Thoracic aorta (tissue), 2 donors: Measurements from ENCODE around the gene PPEF1. TPM values are rescaled to one million over a fixed set of nuclear protein-coding genes. Genes with fewer than 3 reads are reported as not detected.

Experiments used
- ATAC-seq: fragments of 150-250 bp; one replicate; pipeline ENCODE4 v1.8.0; 2017; ENCODE audit warnings: low read depth; ENCODE audit not compliant: insufficient number of reproducible peaks, low FRiP score
- DNase-seq: peaks from one replicate; pipeline ENCODE4 v3.0.0-alpha.2; 2020; ENCODE audit warnings: low spot score
- H3K27ac ChIP-seq, 2 donors: fragments of 200-600 bp; sonication (generic); 1 replicate in 1 of 2; 2 replicates in 1 of 2; pipeline ENCODE4 v1.5.1; 2016; ENCODE audit warnings: mild to moderate bottlenecking in 2 of 2, moderate library complexity in 2 of 2
- H3K27me3 ChIP-seq: fragments of 200-600 bp; sonication (generic); replicated peaks from 2 replicates; pipeline ENCODE4 v1.6.0; 2016; ENCODE audit warnings: mild to moderate bottlenecking; ENCODE audit not compliant: insufficient read depth
- H3K36me3 ChIP-seq: fragments of 200-600 bp; sonication (generic); one replicate; pipeline ENCODE4 v1.5.1; 2016
- H3K4me1 ChIP-seq, 2 donors: fragments of 200-600 bp; sonication (generic); 1 replicate in 1 of 2; 2 replicates in 1 of 2; pipeline versions ENCODE4 v1.5.1 to v1.6.0; 2016; ENCODE audit warnings: low read depth in 2 of 2, mild to moderate bottlenecking in 1 of 2; ENCODE audit not compliant: control insufficient read depth in 1 of 2
- H3K4me3 ChIP-seq: fragments of 200-600 bp; sonication (generic); 2 replicates; pipeline ENCODE4 v1.5.1; 2016; ENCODE audit warnings: mild to moderate bottlenecking
- H3K9me3 ChIP-seq: fragments of 200-600 bp; sonication (generic); 2 replicates; pipeline ENCODE4 v1.5.1; 2016
- total RNA-seq, 2 donors: library from RNA; depleted of rRNA; stranded (reverse); fragments of >200 nt; gene quantifications; one replicate each; pipeline versions ENCODE4 v1.1.0 to v1.2.3, GENCODE V29; 2016
- TF ChIP-seq, protein P1 (sequence below): fragments of 200-600 bp; sonication (generic); IDR thresholded peaks from one replicate; pipeline ENCODE4 v1.5.1; 2019; ENCODE audit warnings: antibody characterized with exemption

The PPEF1 gene
- total RNA-seq, 2 donors from 2014 or later: not detected

DNA sequence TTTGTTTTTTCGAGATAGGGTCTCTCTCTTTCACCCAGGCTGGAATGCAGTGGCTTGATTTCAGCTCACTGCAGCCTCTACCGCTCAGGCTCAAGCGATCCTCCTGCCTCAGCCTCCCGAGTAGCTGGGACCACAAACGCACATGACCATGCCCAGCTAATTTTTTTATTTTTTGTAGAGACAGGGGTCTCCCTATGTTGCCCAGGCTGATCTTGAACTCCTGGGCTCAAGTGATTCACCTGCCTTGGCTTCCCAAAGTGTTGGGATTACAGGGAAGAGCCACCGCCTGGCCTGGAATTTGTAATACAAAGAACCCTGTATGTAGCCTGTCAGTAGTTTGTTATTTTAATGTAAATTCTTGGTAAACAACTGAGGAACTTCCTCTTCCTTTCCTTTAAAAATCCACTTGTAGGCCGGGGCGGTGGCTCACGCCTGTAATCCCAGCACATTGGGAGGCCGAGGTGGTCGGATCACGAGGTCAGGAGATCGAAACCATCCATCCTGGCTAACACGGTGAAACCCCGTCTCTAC is 157.0 kb downstream of the PPEF1 start:
- no peak for DNase-seq
- TF ChIP-seq, protein P1, sequence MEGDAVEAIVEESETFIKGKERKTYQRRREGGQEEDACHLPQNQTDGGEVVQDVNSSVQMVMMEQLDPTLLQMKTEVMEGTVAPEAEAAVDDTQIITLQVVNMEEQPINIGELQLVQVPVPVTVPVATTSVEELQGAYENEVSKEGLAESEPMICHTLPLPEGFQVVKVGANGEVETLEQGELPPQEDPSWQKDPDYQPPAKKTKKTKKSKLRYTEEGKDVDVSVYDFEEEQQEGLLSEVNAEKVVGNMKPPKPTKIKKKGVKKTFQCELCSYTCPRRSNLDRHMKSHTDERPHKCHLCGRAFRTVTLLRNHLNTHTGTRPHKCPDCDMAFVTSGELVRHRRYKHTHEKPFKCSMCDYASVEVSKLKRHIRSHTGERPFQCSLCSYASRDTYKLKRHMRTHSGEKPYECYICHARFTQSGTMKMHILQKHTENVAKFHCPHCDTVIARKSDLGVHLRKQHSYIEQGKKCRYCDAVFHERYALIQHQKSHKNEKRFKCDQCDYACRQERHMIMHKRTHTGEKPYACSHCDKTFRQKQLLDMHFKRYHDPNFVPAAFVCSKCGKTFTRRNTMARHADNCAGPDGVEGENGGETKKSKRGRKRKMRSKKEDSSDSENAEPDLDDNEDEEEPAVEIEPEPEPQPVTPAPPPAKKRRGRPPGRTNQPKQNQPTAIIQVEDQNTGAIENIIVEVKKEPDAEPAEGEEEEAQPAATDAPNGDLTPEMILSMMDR: no peak

DNA sequence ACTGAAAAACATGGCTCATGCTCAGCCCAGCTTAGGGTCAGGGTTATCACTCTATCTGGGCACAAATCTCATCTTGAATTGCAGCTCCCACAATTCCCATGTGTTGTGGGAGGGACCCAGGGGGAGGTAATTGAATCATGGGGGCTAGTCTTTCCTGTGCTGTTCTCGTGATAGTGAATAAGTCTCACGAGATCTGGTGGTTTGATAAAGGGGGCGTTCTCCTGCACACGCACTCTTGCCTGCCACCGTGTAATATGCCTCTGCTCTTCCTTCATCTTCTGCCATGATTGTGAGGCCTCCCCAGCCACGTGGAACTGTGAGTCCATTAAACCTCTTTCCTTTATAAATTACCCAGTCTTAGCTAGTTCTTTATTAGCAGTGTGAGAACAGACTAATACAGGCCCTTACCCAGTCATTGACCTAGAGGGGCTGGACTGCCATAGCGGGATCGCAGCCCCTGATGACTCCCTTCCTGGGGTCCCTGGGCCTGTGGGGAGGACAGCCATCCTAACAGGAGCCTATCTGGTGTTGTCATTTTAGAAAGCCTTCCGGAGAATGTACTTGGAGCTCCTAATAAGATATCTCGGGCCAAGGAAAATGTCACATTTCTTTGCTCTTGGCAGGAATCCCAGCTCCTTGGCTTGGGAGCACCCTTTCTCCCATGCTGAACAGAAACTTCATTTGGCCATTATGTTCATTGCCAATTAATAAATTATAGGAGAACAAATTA is 163.9 kb downstream of the PPEF1 start:
- Histone ChIP-seq H3K36me3 (no peaks in the 10 kb centered on the region), H3K4me3 (no peak overlapping the region), H3K27me3 (no peaks in the 10 kb centered on the region), H3K4me1 (peaks cover 11 to 39% of the 10 kb centered on the region in 2 donors), H3K27ac (peak overlapping the region; percentile 84 to 94), H3K9me3 (no peaks in the 10 kb centered on the region)
- ATAC-seq: no peak
- DNase-seq: no peak
- TF ChIP-seq, protein P1: no peak

More for the DNA sequence above, 157.0 kb downstream of the PPEF1 start:
- Histone ChIP-seq H3K9me3 (no peaks in the 10 kb centered on the region), H3K27ac (no peak overlapping the region), H3K4me1 (no peaks in the 10 kb centered on the region), H3K4me3 (no peak overlapping the region), H3K36me3 (no peaks in the 10 kb centered on the region), H3K27me3 (no peaks in the 10 kb centered on the region)
- no peak for ATAC-seq

GRCh38 chrX:18871970-18872369 is 164.5 kb downstream of the PPEF1 start:
- peak overlapping the region; percentile 84 to 94 for H3K27ac ChIP-seq
- no peak for DNase-seq

DNA sequence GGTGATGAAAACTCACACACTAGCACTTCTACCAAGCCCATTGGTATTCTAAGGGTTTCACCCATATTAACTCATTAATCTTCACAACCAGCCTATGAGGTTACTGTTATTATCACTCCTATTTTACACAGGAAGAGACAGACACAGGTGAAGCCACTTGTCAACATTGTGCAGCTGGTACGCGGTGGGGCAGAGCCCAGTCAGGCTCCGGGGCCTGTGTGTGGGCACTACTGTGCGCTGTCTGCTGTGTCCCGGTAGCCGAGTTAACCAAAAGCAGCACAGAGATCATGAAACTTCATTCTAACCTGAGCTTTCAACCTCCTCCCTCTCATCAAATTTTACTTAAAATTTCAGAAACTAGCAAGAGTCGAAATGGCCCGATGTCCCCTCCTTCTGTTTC is 165.2 kb downstream of the PPEF1 start:
- Histone ChIP-seq H3K36me3 (no peaks in the 10 kb centered on the region), H3K4me1 (peaks cover 11 to 39% of the 10 kb centered on the region in 2 donors), H3K9me3 (no peaks in the 10 kb centered on the region), H3K4me3 (no peak overlapping the region), H3K27me3 (no peaks in the 10 kb centered on the region), H3K27ac (peak overlapping the region; percentile 84 to 94)
- TF ChIP-seq, protein P1: no peak
- ATAC-seq (no peak), DNase-seq (no peak)

More at GRCh38 chrX:18871970-18872369, 164.5 kb downstream of the PPEF1 start:
- Histone ChIP-seq H3K4me1 (peaks cover 11 to 39% of the 10 kb centered on the region in 2 donors), H3K36me3 (no peaks in the 10 kb centered on the region), H3K27me3 (no peaks in the 10 kb centered on the region), H3K4me3 (no peak overlapping the region), H3K9me3 (no peaks in the 10 kb centered on the region)
- no peak for ATAC-seq
- TF ChIP-seq, protein P1: no peak

DNA sequence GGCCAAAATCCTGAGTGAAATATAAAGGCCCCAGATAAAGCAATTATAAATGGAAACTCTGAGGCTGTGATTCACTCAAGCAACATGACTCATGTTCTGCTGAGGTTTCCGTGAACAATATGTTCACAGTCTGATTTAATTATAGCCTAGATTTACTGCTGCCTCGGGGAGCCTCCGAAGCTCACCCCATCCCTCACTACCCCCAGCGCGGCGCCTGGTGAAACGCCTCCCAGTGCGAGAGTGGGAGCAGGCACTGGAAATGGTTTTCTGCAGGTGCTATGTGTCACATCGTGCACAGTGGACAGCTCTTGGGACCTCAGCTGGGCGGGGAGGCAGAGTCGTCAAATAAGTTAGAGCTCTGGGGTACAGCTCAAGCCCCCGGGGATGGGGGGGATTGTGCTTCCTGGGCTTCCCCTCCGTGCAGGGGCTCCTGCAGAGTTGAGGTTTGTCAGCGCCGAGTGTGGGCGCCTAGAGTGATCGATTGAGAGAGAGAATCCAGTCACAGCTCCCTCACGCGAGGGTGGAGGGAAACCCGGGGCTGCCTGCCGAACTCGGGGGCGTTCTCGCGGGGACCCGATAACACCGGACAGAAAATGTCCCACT is 165.8 kb downstream of the PPEF1 start:
- Histone ChIP-seq H3K27me3 (no peaks in the 10 kb centered on the region), H3K36me3 (no peaks in the 10 kb centered on the region), H3K27ac (peak overlapping the region; percentile 84 to 94), H3K9me3 (no peaks in the 10 kb centered on the region), H3K4me3 (peak overlapping the region; percentile 55), H3K4me1 (peaks cover 11 to 39% of the 10 kb centered on the region in 2 donors)
- ATAC-seq (peak; percentile 88), DNase-seq (no peak)
- TF ChIP-seq, protein P1: no peak
